Activated gamma-delta T cell (primary cell): ENCODE data around the gene ARRDC3.
A peak's percentile ranks its signal among the peaks of the same experiment; 100 is the strongest.
"Not testable (repeated sequence)": the region's sequence is repeated elsewhere in the genome, so short reads cannot be mapped to it uniquely, and the experiment has no call there.

Experiments
- DNase-seq: peaks from one replicate; lab custom pipeline; 2025; lab: John Stamatoyannopoulos, UW

Gene ARRDC3

GRCh38 chr5:91359962-91360609 lies 23.0 kb downstream of the ARRDC3 start:
- DNase-seq = no peak

- no peak for DNase-seq
These were observed 25.3 kb downstream of the ARRDC3 start for GRCh38 chr5:91357806-91358205.

- no peak for DNase-seq
These were observed 26.0 kb downstream of the ARRDC3 start for GRCh38 chr5:91357012-91357634.

GRCh38 chr5:91354867-91355266 lies 28.2 kb downstream of the ARRDC3 start:
- DNase-seq = not testable (repeated sequence)

- DNase-seq = no peak
These were observed 30.1 kb downstream of the ARRDC3 start for GRCh38 chr5:91352831-91353695.

- DNase-seq = no peak
These were observed 37.7 kb downstream of the ARRDC3 start for GRCh38 chr5:91345461-91345860.

GRCh38 chr5:91344661-91345200 lies 38.4 kb downstream of the ARRDC3 start:
- not testable (repeated sequence) for DNase-seq

- DNase-seq = no peak
These were observed 39.2 kb downstream of the ARRDC3 start for GRCh38 chr5:91343916-91344315.

GRCh38 chr5:91342931-91343330 lies 40.2 kb downstream of the ARRDC3 start:
- DNase-seq = peak; percentile 10

GRCh38 chr5:91341154-91341553 lies 42.0 kb downstream of the ARRDC3 start:
- no peak for DNase-seq

GRCh38 chr5:91340532-91340931 lies 42.6 kb downstream of the ARRDC3 start:
- no peak for DNase-seq

- no peak for DNase-seq
These were observed 43.9 kb downstream of the ARRDC3 start for GRCh38 chr5:91339063-91339705.

GRCh38 chr5:91332267-91333045 lies 50.7 kb downstream of the ARRDC3 start:
- DNase-seq = no peak

- DNase-seq = no peak
These were observed 51.4 kb downstream of the ARRDC3 start for GRCh38 chr5:91331705-91332104.

GRCh38 chr5:91329283-91329682 lies 53.8 kb downstream of the ARRDC3 start:
- no peak for DNase-seq

- no peak for DNase-seq
These were observed 54.4 kb downstream of the ARRDC3 start for GRCh38 chr5:91328743-91329142.

- DNase-seq = not testable (repeated sequence)
These were observed 60.1 kb downstream of the ARRDC3 start for GRCh38 chr5:91322981-91323380.

GRCh38 chr5:91319667-91320066 lies 63.5 kb downstream of the ARRDC3 start:
- DNase-seq = no peak

- DNase-seq = no peak
These were observed 64.4 kb downstream of the ARRDC3 start for GRCh38 chr5:91318724-91319123.
